PFSK-1 (cell line): ENCODE measurements around the gene EVI5L.

Source experiments
- POLR2AphosphoS5 ChIP-seq: IDR thresholded peaks from 2 replicates; pipeline ENCODE4 v1.6.1; 2012; ENCODE audit warnings: low read depth, mild to moderate bottlenecking, control low read depth, low read length, moderate library complexity
- REST ChIP-seq, 2 experiments: IDR thresholded peaks; 2 replicates each; pipeline versions ENCODE4 v1.6.1 to v1.8.0; 2011 to 2012; ENCODE audit warnings: low read depth in 2 of 2, low read length in 2 of 2, control low read depth in 1 of 2, inconsistent platforms in 1 of 2, mild to moderate bottlenecking in 1 of 2, moderate library complexity in 1 of 2; ENCODE audit not compliant: insufficient read depth in 1 of 2
- SIN3A ChIP-seq: IDR thresholded peaks from 2 replicates; pipeline ENCODE4 v1.6.1; 2012; ENCODE audit warnings: mild to moderate bottlenecking, low read length, moderate library complexity, borderline replicate concordance; ENCODE audit not compliant: insufficient read depth
- TAF1 ChIP-seq: IDR thresholded peaks from 2 replicates; pipeline ENCODE4 v1.6.1; 2012; ENCODE audit warnings: low read length, control low read depth, borderline replicate concordance; ENCODE audit not compliant: insufficient read depth

DNA sequence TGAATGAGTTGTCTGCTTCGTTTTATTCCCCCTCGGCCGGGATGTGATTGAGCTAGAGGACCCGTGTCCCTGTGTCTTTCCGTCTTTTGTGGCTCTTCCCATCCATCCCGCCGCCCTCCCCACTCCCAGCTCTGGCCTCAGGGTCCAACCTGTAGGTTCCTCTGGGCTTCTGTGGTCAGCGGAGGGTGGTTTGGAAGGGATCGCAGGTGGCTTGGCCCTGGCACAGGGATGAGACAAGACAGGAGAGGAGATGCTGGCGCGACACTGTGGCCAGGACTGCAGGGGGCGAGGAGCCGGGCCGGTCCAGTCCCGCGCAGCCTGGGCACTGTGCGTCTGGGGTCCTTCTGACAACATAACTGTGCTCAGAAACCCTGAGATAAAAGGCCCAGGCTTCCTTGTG, 2.0 kb downstream of the EVI5L start:
- TF ChIP-seq POLR2AphosphoS5, result no peak
- no peak for TF ChIP-seq SIN3A
- no peak for TF ChIP-seq REST (IDR thresholded peaks at IDR 0.05; ENCODE audit: insufficient read depth in 1 of 2, low read depth in 2 of 2, low read length in 2 of 2)
- TF ChIP-seq TAF1, result no peak
